Lung (tissue), 12 donors: ENCODE results near the gene PRSS27. TPM values are rescaled to one million over a fixed set of nuclear protein-coding genes. Genes with fewer than 3 reads are reported as not detected.

ENCODE experiments used
- ATAC-seq: fragments of 200-7000 bp; cut with Tn5 transposase; one replicate; pipeline ENCODE4 v1.9.1; 2020; ENCODE audit warnings: moderate number of reproducible peaks; ENCODE audit not compliant: insufficient read depth, low FRiP score
- DNase-seq, 3 donors: peaks; one replicate each; pipeline ENCODE4 v3.0.0-alpha.2; 2013 to 2017
- H3K27ac ChIP-seq, 2 donors: one replicate each; pipeline ENCODE4 v1.5.1; 2013; ENCODE audit warnings: mild to moderate bottlenecking in 2 of 2, moderate library complexity in 2 of 2, control low read depth in 1 of 2, inconsistent platforms in 1 of 2, low read depth in 1 of 2, low read length in 1 of 2
- H3K27me3 ChIP-seq, 3 donors: one replicate each; pipeline ENCODE4 v1.5.1; 2013; ENCODE audit warnings: low read length in 2 of 3; ENCODE audit not compliant: control insufficient read depth in 3 of 3, insufficient read depth in 3 of 3
- H3K36me3 ChIP-seq, 4 donors: one replicate each; pipeline ENCODE4 v1.5.1; 2013; ENCODE audit warnings: low read length in 4 of 4, mild to moderate bottlenecking in 1 of 4, moderate library complexity in 1 of 4; ENCODE audit not compliant: control insufficient read depth in 4 of 4, insufficient read depth in 4 of 4
- H3K4me1 ChIP-seq, 5 donors: one replicate each; pipeline ENCODE4 v1.5.1; 2013; ENCODE audit warnings: low read length in 5 of 5, mild to moderate bottlenecking in 2 of 5, moderate library complexity in 1 of 5; ENCODE audit not compliant: control insufficient read depth in 5 of 5, insufficient read depth in 5 of 5
- H3K4me3 ChIP-seq: one replicate; pipeline ENCODE4 v1.5.1; 2013; ENCODE audit warnings: mild to moderate bottlenecking, control low read depth, moderate library complexity
- H3K9ac ChIP-seq, 2 donors: one replicate each; pipeline ENCODE4 v1.5.1; 2013; ENCODE audit warnings: low read length in 2 of 2, control low read depth in 1 of 2; ENCODE audit not compliant: insufficient read depth in 1 of 2
- H3K9me3 ChIP-seq, 4 donors: one replicate each; pipeline ENCODE4 v1.5.1; 2013; ENCODE audit warnings: low read length in 3 of 4, mild to moderate bottlenecking in 1 of 4, moderate library complexity in 1 of 4; ENCODE audit not compliant: control insufficient read depth in 4 of 4, insufficient read depth in 3 of 4
- WGBS, 2 donors: extraction: QIAGEN DNeasy Blood & Tissue Kit; methylation state at CpG; one replicate each; pipeline ENCODE4 v1.1.7; 2013; 5-methylcytosine and 5-hydroxymethylcytosine counted together
- polyA plus RNA-seq, 2 donors: library from polyadenylated mRNA; stranded (reverse); fragments of 200-250 nt; gene quantifications; one replicate each; pipeline ENCODE4 v1.2.1, GENCODE V29; 2013
- total RNA-seq, 2 donors: library from RNA; depleted of rRNA in 1 of 2; stranded (reverse); fragments of >200 nt in 1 of 2; gene quantifications; one replicate each; pipeline ENCODE4 v1.2.1, GENCODE V29; 2014 to 2021
- TF ChIP-seq, protein P1 (sequence below): IDR thresholded peaks from 2 replicates; pipeline ENCODE4 v1.5.1; 2012; ENCODE audit warnings: mild to moderate bottlenecking; ENCODE audit errors: control extremely low read depth, extremely low read depth
- donor health status: control.
- donor health status: control.
- donor health status: Bipolar disorder and iron deficiency.
- donor health status: healthy.
- donor health status: DM: yes; HTN: yes; CAD: no.

PRSS27 gene
- total and polyA plus RNA-seq, 4 donors = 1.1 to 2.5 (median 2.1) TPM

DNA sequence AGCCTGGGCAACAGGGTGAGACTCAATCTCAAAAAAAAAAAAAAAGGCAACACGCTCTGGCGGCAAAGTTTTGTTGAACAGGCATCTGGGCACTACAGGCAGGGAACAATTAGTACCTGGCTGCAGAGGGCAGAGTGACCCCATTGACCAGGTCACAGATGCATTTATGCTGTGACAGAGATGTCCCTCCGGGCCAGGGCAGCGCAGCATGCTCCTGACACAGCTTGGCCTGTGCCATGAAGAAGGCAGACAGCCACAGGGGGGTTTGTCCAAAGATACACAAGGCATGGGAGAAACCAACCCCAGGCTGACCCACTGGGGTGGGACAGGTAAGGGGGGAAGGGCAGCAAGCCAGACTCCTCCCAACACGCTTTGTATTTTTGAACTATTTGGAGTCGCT, 24.7 kb upstream of the PRSS27 start:
- H3K9me3 ChIP-seq = no peaks in the 10 kb centered on the region
- H3K4me3 ChIP-seq = no peak overlapping the region
- DNase-seq = no peak
- ATAC-seq = no peak
- H3K4me1 ChIP-seq = no peaks in the 10 kb centered on the region
- no peak overlapping the region for H3K9ac ChIP-seq
- H3K27me3 ChIP-seq = no peaks in the 10 kb centered on the region
- TF ChIP-seq, protein P1, sequence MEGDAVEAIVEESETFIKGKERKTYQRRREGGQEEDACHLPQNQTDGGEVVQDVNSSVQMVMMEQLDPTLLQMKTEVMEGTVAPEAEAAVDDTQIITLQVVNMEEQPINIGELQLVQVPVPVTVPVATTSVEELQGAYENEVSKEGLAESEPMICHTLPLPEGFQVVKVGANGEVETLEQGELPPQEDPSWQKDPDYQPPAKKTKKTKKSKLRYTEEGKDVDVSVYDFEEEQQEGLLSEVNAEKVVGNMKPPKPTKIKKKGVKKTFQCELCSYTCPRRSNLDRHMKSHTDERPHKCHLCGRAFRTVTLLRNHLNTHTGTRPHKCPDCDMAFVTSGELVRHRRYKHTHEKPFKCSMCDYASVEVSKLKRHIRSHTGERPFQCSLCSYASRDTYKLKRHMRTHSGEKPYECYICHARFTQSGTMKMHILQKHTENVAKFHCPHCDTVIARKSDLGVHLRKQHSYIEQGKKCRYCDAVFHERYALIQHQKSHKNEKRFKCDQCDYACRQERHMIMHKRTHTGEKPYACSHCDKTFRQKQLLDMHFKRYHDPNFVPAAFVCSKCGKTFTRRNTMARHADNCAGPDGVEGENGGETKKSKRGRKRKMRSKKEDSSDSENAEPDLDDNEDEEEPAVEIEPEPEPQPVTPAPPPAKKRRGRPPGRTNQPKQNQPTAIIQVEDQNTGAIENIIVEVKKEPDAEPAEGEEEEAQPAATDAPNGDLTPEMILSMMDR = no peak
- 91 to 96% methylated on average over 6 of the region's 6 CpGs for WGBS, 2 donors
- H3K36me3 ChIP-seq = no peaks in the 10 kb centered on the region
- no peak overlapping the region for H3K27ac ChIP-seq

DNA sequence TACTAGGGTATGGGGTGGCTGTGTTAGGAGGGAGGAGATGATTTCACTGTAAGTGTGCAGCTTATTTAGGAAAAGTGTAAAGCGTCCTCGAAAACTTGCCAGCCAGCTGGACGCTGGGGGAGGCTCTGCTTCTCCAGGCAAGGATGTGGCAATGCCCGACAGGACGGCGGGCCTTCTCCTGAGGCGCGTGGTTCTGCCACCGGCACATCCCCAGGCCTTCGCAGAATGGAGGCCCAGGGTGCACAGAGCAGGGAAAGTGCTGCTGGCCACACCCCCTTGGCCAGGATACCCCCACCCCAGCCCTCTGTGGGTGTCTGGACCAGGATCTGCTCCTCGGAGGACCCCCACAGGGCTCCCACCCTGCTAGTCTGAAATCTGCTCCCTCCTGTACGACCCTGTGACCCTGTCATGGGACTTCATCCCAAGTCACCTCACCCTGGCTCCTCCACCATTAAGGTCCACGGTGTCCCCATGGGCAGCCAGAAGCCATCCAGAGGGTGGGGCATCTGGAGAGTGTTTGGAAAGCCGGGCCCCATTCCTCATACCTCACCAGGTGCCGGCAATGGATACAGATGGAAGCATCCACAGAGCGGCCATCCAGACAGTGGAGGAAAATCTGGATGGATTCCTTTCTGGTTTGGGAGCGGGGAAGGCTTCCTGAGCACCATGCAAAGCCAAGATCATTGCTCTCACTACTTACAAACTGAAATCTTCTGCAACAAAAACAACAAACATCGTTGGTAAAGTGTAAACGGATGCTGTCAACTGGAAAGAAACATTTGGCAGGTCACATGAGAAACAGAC, 23.2 kb upstream of the PRSS27 start:
- TF ChIP-seq, protein P1 = no peak
- Histone ChIP-seq H3K9me3 (no peaks in the 10 kb centered on the region), H3K4me1 (no peaks in the 10 kb centered on the region), H3K9ac (no peak overlapping the region), H3K4me3 (no peak overlapping the region), H3K27ac (no peak overlapping the region), H3K27me3 (no peaks in the 10 kb centered on the region), H3K36me3 (no peaks in the 10 kb centered on the region)
- no peak for DNase-seq
- no peak for ATAC-seq
- 89 to 93% methylated on average over 19 of the region's 19 CpGs for WGBS, 2 donors

DNA sequence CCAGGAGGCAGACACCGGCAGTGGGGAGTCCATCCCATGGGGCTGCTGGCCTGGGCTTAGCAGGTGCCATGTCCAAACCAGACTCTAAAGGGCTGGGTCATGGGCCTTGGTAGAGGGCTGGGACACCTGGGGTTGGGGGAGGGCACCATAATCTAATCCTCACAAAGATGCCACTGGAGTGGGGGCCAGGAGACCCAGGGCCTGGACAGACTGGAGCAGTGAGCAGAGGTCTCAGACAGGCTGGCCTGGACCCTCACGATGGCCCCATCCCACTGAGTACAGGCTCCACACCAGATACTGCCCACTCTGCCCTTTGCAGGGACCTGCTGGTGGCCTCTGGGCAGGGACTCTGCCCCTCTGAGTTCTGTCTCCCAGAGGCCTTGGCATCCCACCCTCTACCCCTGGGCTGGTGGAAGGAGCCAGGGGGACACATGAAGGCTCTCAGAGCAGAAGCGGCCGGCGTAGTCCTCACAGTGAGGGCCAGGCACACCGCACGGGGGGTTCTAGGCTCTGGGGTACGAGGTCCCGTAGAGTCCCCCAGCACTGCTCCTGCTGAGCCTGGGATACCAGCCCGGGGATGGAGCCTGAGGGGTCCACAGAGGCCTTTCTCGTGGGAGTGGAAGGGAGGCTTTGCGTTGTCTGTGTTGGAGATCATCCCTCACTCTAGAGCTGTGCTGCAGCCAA, 22.4 kb upstream of the PRSS27 start:
- Histone ChIP-seq H3K27ac (no peak overlapping the region), H3K9ac (no peak overlapping the region), H3K9me3 (no peaks in the 10 kb centered on the region), H3K4me1 (no peaks in the 10 kb centered on the region), H3K27me3 (no peaks in the 10 kb centered on the region), H3K4me3 (no peak overlapping the region), H3K36me3 (no peaks in the 10 kb centered on the region)
- WGBS, 2 donors = 95 to 96% methylated on average over 12 of the region's 12 CpGs
- DNase-seq = no peak
- TF ChIP-seq, protein P1 = no peak
- ATAC-seq = no peak
